GM23338 (cell line): ENCODE data around the gene XPR1. TPM values are rescaled to one million over a fixed set of nuclear protein-coding genes. Genes with fewer than 3 reads are reported as not detected.

ENCODE experiments used
- ATAC-seq: fragments of 200-7000 bp; cut with Tn5 transposase; 3 replicates; pipeline ENCODE4 v1.9.1; 2020
- DNase-seq: peaks from one replicate; pipeline ENCODE4 v3.0.0-alpha.2; 2015; ENCODE audit warnings: low spot score
- H2AFZ ChIP-seq: fragments of 200-600 bp; sonication (generic); 2 replicates; pipeline ENCODE4 v1.8.0; 2016; ENCODE audit warnings: antibody characterized with exemption, mild to moderate bottlenecking, moderate library complexity
- H3F3A ChIP-seq: fragments of 200-600 bp; sonication (generic); replicated peaks from 2 replicates; pipeline ENCODE4 v1.8.0; 2017; ENCODE audit warnings: antibody characterized with exemption, mixed run types, low read depth
- H3K27ac ChIP-seq: fragments of 200-600 bp; sonication (generic); 2 replicates; pipeline ENCODE4 v1.6.1; 2016; ENCODE audit warnings: low read depth
- H3K27me3 ChIP-seq: fragments of 200-600 bp; sonication (generic); 2 replicates; pipeline ENCODE4 v1.8.0; 2016; ENCODE audit warnings: mild to moderate bottlenecking, mixed run types, moderate library complexity; ENCODE audit not compliant: insufficient read depth
- H3K36me3 ChIP-seq: fragments of 200-600 bp; sonication (generic); 2 replicates; pipeline ENCODE4 v1.8.0; 2016; ENCODE audit warnings: mild to moderate bottlenecking; ENCODE audit not compliant: insufficient read depth
- H3K4me1 ChIP-seq: fragments of 200-600 bp; sonication (generic); 2 replicates; pipeline ENCODE4 v1.8.0; 2016; ENCODE audit warnings: mild to moderate bottlenecking, moderate library complexity; ENCODE audit not compliant: insufficient read depth
- H3K4me2 ChIP-seq: fragments of 200-600 bp; sonication (generic); 2 replicates; pipeline ENCODE4 v1.7.1; 2017; ENCODE audit warnings: mixed run types
- H3K4me3 ChIP-seq: fragments of 200-600 bp; sonication (generic); 2 replicates; pipeline ENCODE4 v1.6.1; 2016; ENCODE audit warnings: mixed run types
- H3K79me2 ChIP-seq: fragments of 200-600 bp; sonication (generic); replicated peaks from 2 replicates; pipeline ENCODE4 v1.8.0; 2017; ENCODE audit warnings: mild to moderate bottlenecking; ENCODE audit not compliant: insufficient read depth
- H3K9me2 ChIP-seq: fragments of 200-600 bp; sonication (generic); 2 replicates; pipeline ENCODE4 v1.8.0; 2017; ENCODE audit not compliant: insufficient read depth
- H4K20me1 ChIP-seq: fragments of 200-600 bp; sonication (generic); replicated peaks from 2 replicates; pipeline ENCODE4 v1.8.0; 2017; ENCODE audit warnings: mild to moderate bottlenecking; ENCODE audit not compliant: insufficient read depth
- H3K27ac Mint-ChIP-seq: 2 replicates; pipeline ENCODE4 v1.8.0; 2020; ENCODE audit warnings: inconsistent platforms, mild to moderate bottlenecking, moderate library complexity, mixed read lengths
- H3K27me3 Mint-ChIP-seq: 3 replicates; pipeline ENCODE4 v1.8.0; 2022; ENCODE audit warnings: low read depth, mild to moderate bottlenecking, moderate library complexity, mixed read lengths, inconsistent platforms; ENCODE audit not compliant: insufficient read depth, poor library complexity
- H3K36me3 Mint-ChIP-seq: 3 replicates; pipeline ENCODE4 v1.8.0; 2021; ENCODE audit warnings: low read depth, mild to moderate bottlenecking, inconsistent platforms, moderate library complexity, mixed read lengths
- H3K4me1 Mint-ChIP-seq: 3 replicates; pipeline ENCODE4 v1.8.0; 2020; ENCODE audit warnings: mild to moderate bottlenecking, inconsistent platforms, mixed read lengths
- H3K4me3 Mint-ChIP-seq: 3 replicates; pipeline ENCODE4 v1.8.0; 2021; ENCODE audit warnings: moderate library complexity, mild to moderate bottlenecking, inconsistent platforms, mixed read lengths
- H3K9me3 Mint-ChIP-seq: 3 replicates; pipeline ENCODE4 v1.8.0; 2020; ENCODE audit warnings: moderate library complexity, mild to moderate bottlenecking, inconsistent platforms, mixed read lengths
- CREB1 ChIP-seq: fragments of 250-450 bp; sonication (Bioruptor Pico); IDR thresholded peaks from 2 replicates; pipeline ENCODE4 v1.5.0; 2020; ENCODE audit warnings: low read depth, mild to moderate bottlenecking, moderate library complexity
- CTCF ChIP-seq, 2 experiments: fragments of 200-600 bp in 1 of 2; sonication (generic) in 1 of 2; conservative IDR thresholded peaks; 2 replicates each; pipeline versions ENCODE4 v1.5.1 to v1.6.1; 2016 to 2017; ENCODE audit warnings: antibody characterized with exemption in 2 of 2, low read depth in 2 of 2, mild to moderate bottlenecking in 2 of 2, moderate library complexity in 1 of 2
- ETS1 ChIP-seq: IDR thresholded peaks from 2 replicates; pipeline ENCODE4 v1.6.1; 2016; ENCODE audit warnings: antibody characterized with exemption
- EZH2 ChIP-seq: fragments of 200-600 bp; sonication (generic); IDR thresholded peaks from one replicate; pipeline ENCODE4 v1.8.0; 2017; ENCODE audit warnings: antibody characterized with exemption, mild to moderate bottlenecking, low read depth; ENCODE audit not compliant: unreplicated experiment
- EZH2phosphoT487 ChIP-seq: fragments of 200-600 bp; sonication (generic); IDR thresholded peaks from one replicate; pipeline ENCODE4 v1.8.1; 2018; ENCODE audit warnings: antibody characterized with exemption; ENCODE audit not compliant: unreplicated experiment
- JUNB ChIP-seq: IDR thresholded peaks from one replicate; pipeline ENCODE4 v1.6.1; 2016; ENCODE audit warnings: antibody characterized with exemption; ENCODE audit not compliant: unreplicated experiment
- NANOG ChIP-seq: IDR thresholded peaks from 2 replicates; pipeline ENCODE4 v1.6.1; 2016; ENCODE audit warnings: antibody characterized with exemption, borderline replicate concordance
- POLR2AphosphoS5 ChIP-seq: IDR thresholded peaks from 2 replicates; pipeline ENCODE4 v1.6.1; 2016; ENCODE audit warnings: antibody characterized with exemption, low read depth
- REST ChIP-seq: IDR thresholded peaks from one replicate; pipeline ENCODE4 v1.6.1; 2018; ENCODE audit warnings: antibody characterized with exemption; ENCODE audit not compliant: unreplicated experiment
- STAT1 ChIP-seq: IDR thresholded peaks from one replicate; pipeline ENCODE4 v1.6.1; 2016; ENCODE audit warnings: antibody characterized with exemption; ENCODE audit not compliant: unreplicated experiment
- ZNF114 ChIP-seq: fragments of 250-450 bp; sonication (Bioruptor Pico); IDR thresholded peaks from 2 replicates; pipeline ENCODE4 v1.5.0; 2020; ENCODE audit warnings: mild to moderate bottlenecking, moderate library complexity
- ZNF331 ChIP-seq: fragments of 250-450 bp; sonication (Bioruptor Pico); IDR thresholded peaks from 2 replicates; pipeline ENCODE4 v1.5.0; 2020; ENCODE audit warnings: low read depth, mild to moderate bottlenecking, moderate library complexity
- polyA plus RNA-seq: library from polyadenylated mRNA; unstranded; fragments of >200 nt; fragmentation: Nextera tagmentation; extraction: Ambion mirVana; gene quantifications from 2 replicates; pipeline ENCODE4 v1.2.1, GENCODE V29; 2016
- total RNA-seq: library from RNA; depleted of rRNA; stranded (reverse); fragments of >200 nt; shearing (Covaris generic); gene quantifications from 2 replicates; pipeline ENCODE4 v1.2.3, GENCODE V29; 2014
- TF ChIP-seq, protein P1 (sequence below): fragments of 250-450 bp; sonication (Bioruptor Pico); IDR thresholded peaks from 2 replicates; pipeline ENCODE4 v1.5.0; 2020; ENCODE audit warnings: mild to moderate bottlenecking, moderate library complexity

XPR1 gene
- total and polyA plus RNA-seq, 2 experiments from 2014 or later, result 9.3 to 38.1 TPM

DNA sequence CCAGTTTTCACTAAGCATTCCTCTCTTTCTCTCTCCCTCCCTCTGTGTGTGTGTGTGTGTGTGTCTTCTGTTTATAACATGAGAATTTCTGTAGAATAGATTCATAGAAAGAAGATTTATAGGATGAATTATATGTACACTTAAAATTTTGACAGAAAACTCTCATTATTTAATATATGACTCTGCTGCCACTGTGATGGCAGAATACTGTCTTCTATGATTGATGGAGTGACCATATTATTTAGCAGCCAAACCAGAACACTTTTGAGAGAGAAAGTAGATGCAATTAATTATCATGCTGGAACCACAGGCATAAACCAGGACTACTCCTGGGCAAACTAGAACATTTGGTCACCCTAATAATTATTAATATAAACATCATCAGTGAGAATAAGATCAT is 34.3 kb upstream of the XPR1 start:
- Histone ChIP-seq H3K27me3 (no peaks in the 10 kb centered on the region), H3K9me2 (no peaks in the 10 kb centered on the region), H3K27ac (no peak overlapping the region), H3K4me1 (no peaks in the 10 kb centered on the region), H3K36me3 (no peaks in the 10 kb centered on the region), H3K4me3 (no peak overlapping the region), H2AFZ (no peak overlapping the region), H3F3A (no peaks in the 10 kb centered on the region), H3K79me2 (no peaks in the 10 kb centered on the region), H3K4me2 (no peak overlapping the region), H4K20me1 (no peaks in the 10 kb centered on the region)
- no peaks in the 10 kb centered on the region for H3K9me3 Mint-ChIP-seq
- H3K27me3 Mint-ChIP-seq, result peaks cover 5% of the 10 kb centered on the region
- H3K36me3 Mint-ChIP-seq, result no peaks in the 10 kb centered on the region
- ATAC-seq, result no peak
- H3K4me3 Mint-ChIP-seq, result no peak overlapping the region
- TF ChIP-seq NANOG (no peak), EZH2phosphoT487 (no peak), ZNF114 (no peak), POLR2AphosphoS5 (no peak), JUNB (no peak), ZNF331 (CRISPR knock-in tag) (no peak), STAT1 (no peak), EZH2 (no peak), CTCF (conservative IDR thresholded peaks at IDR 0.05; ENCODE audit: low read depth in 2 of 2) (no peak), REST (no peak), ETS1 (no peak), CREB1 (CRISPR knock-in tag) (no peak)
- TF ChIP-seq, protein P1, sequence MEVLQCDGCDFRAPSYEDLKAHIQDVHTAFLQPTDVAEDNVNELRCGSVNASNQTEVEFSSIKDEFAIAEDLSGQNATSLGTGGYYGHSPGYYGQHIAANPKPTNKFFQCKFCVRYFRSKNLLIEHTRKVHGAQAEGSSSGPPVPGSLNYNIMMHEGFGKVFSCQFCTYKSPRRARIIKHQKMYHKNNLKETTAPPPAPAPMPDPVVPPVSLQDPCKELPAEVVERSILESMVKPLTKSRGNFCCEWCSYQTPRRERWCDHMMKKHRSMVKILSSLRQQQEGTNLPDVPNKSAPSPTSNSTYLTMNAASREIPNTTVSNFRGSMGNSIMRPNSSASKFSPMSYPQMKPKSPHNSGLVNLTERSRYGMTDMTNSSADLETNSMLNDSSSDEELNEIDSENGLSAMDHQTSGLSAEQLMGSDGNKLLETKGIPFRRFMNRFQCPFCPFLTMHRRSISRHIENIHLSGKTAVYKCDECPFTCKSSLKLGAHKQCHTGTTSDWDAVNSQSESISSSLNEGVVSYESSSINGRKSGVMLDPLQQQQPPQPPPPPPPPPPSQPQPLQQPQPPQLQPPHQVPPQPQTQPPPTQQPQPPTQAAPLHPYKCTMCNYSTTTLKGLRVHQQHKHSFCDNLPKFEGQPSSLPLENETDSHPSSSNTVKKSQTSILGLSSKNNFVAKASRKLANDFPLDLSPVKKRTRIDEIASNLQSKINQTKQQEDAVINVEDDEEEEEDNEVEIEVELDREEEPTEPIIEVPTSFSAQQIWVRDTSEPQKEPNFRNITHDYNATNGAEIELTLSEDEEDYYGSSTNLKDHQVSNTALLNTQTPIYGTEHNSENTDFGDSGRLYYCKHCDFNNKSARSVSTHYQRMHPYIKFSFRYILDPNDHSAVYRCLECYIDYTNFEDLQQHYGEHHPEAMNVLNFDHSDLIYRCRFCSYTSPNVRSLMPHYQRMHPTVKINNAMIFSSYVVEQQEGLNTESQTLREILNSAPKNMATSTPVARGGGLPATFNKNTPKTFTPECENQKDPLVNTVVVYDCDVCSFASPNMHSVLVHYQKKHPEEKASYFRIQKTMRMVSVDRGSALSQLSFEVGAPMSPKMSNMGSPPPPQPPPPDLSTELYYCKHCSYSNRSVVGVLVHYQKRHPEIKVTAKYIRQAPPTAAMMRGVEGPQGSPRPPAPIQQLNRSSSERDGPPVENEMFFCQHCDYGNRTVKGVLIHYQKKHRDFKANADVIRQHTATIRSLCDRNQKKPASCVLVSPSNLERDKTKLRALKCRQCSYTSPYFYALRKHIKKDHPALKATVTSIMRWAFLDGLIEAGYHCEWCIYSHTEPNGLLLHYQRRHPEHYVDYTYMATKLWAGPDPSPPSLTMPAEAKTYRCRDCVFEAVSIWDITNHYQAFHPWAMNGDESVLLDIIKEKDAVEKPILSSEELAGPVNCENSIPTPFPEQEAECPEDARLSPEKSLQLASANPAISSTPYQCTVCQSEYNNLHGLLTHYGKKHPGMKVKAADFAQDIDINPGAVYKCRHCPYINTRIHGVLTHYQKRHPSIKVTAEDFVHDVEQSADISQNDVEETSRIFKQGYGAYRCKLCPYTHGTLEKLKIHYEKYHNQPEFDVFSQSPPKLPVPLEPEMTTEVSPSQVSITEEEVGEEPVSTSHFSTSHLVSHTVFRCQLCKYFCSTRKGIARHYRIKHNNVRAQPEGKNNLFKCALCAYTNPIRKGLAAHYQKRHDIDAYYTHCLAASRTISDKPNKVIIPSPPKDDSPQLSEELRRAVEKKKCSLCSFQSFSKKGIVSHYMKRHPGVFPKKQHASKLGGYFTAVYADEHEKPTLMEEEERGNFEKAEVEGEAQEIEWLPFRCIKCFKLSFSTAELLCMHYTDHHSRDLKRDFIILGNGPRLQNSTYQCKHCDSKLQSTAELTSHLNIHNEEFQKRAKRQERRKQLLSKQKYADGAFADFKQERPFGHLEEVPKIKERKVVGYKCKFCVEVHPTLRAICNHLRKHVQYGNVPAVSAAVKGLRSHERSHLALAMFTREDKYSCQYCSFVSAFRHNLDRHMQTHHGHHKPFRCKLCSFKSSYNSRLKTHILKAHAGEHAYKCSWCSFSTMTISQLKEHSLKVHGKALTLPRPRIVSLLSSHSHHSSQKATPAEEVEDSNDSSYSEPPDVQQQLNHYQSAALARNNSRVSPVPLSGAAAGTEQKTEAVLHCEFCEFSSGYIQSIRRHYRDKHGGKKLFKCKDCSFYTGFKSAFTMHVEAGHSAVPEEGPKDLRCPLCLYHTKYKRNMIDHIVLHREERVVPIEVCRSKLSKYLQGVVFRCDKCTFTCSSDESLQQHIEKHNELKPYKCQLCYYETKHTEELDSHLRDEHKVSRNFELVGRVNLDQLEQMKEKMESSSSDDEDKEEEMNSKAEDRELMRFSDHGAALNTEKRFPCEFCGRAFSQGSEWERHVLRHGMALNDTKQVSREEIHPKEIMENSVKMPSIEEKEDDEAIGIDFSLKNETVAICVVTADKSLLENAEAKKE, result no peak
- H3K4me1 Mint-ChIP-seq, result no peaks in the 10 kb centered on the region
- no peak for DNase-seq
- no peak overlapping the region for H3K27ac Mint-ChIP-seq
